ENCODE measurements around the gene SSUH2. TPM values are rescaled to one million over a fixed set of nuclear protein-coding genes. Genes with fewer than 3 reads are reported as not detected.

Gene SSUH2
- total and polyA plus RNA-seq, 12 donors: 0.78 to 6.1 (median 1.7) TPM

GRCh38 chr3:8653800-8654408 lies 9.3 kb upstream of the SSUH2 start:
- Histone ChIP-seq H3K4me3 (no peak overlapping the region), H3K4me1 (peaks cover 5 to 35% (median 16%) of the 10 kb centered on the region in 9 donors), H3K36me3 (no peaks in the 10 kb centered on the region), H3K27ac (no peak overlapping the region), H3K27me3 (no peaks in the 10 kb centered on the region), H3K9me3 (peaks cover 0 to 6% (median 0%) of the 10 kb centered on the region in 11 donors)
- DNase-seq (no peak), ATAC-seq (no peak)
- WGBS, 2 donors: 94 to 95% methylated on average over 8 of the region's 8 CpGs
- intact Hi-C loops (cut with DNase I): no loop called here
- no peak for TF ChIP-seq CTCF (IDR thresholded peaks at IDR 0.05)

DNA sequence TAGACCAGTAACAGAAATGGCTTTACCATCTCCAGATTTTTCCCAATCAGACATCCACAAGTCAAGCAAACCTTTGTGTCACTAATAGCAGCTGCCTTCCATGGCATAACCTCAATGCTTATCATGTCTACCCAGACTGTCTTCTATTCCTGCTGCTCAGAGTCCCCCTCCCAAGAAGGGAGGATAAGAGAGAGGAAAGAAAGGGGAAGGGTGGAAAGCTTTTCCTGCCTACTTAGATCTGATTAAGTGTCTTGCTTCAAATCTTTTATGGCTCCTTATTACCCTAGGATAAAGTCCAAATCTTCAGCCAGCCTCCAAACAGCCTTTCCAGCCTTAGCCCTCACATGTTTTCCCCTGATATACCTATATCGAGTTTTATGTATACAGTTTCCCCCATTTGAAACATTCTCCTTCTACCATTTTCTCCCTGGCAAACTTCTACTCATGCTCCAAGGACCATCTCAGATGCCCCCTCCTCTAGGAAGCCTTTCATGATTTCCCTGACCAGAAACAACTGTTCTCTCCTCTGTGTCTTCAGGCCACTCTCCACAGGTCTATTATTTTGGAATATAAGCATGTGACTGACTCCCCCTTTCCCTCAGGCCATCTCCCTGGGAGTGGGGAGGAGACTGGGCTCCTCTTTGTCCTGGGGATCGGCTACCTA lies 7.9 kb upstream of the SSUH2 start:
- no peaks in the 10 kb centered on the region for H3K36me3 ChIP-seq
- intact Hi-C loops (cut with DNase I): no loop called here
- DNase-seq: no peak
- TF ChIP-seq CTCF (IDR thresholded peaks at IDR 0.05): no peak
- peaks cover 0 to 6% (median 0%) of the 10 kb centered on the region in 11 donors for H3K9me3 ChIP-seq
- 91 to 96% methylated on average over 2 of the region's 2 CpGs for WGBS, 2 donors
- no peak for ATAC-seq
- no peak overlapping the region for H3K27ac ChIP-seq
- H3K4me1 ChIP-seq: peaks cover 0 to 21% (median 1%) of the 10 kb centered on the region in 9 donors
- no peak overlapping the region for H3K4me3 ChIP-seq
- no peaks in the 10 kb centered on the region for H3K27me3 ChIP-seq

DNA sequence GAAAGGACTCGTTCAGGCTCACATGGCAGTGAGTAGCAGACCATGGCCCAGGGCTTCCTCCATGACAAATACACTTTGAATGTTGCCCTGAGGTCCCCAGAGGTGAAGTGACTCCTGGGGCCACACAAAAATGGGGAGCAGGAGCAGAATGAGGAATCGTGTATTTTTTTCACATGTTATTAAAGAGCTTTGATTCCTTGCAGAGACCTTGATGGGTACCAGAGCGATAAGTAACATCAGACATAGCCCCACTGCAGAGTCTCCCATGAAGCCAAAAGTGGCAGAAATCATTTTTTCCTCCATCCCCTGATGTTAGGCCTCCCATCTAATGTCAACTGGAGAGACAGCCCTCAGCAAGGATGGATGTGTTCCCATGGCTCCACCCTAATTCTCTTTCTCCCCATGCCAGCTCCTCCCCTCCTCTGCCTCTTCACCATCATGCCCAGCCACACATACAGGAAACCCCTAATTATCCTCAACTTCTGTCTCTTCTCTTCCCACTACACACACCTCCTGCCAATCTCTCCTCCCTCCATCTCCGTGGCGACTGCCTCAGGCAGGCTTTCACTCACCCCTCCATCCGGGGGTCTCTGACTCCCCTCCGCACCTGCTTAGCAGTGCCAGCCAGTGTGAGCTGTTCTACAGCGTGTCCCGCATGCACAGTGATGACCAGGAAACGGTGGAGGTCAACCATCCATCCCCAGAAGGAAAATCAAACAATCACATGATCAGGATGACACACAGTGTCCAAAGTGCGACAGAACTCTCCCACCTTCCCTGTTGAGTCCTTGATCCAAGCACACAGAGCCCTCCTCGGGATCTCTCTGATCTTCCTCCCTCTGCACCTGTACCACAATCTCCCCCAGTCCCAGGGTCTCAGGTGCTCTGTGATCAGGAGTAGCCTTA lies 7.1 kb upstream of the SSUH2 start:
- no peak for ATAC-seq
- WGBS, 2 donors: 78 to 80% methylated on average over 12 of the region's 12 CpGs
- no peak for TF ChIP-seq CTCF (IDR thresholded peaks at IDR 0.05)

More for the DNA sequence above, 7.1 kb upstream of the SSUH2 start:
- Histone ChIP-seq H3K4me3 (no peak overlapping the region), H3K9me3 (peaks cover 0 to 6% (median 0%) of the 10 kb centered on the region in 11 donors), H3K27ac (no peak overlapping the region), H3K4me1 (peaks cover 0 to 13% (median 0%) of the 10 kb centered on the region in 9 donors), H3K27me3 (no peaks in the 10 kb centered on the region), H3K36me3 (no peaks in the 10 kb centered on the region)
- DNase-seq: no peak
- intact Hi-C loops (cut with DNase I): no loop called here

Measured in heart right ventricle (tissue), 16 donors.